Keratinocyte (primary cell): ENCODE results near the gene SATB1. TPM values are rescaled to one million over a fixed set of nuclear protein-coding genes. Genes with fewer than 3 reads are reported as not detected.

Source experiments
- DNase-seq: peaks from one replicate; pipeline ENCODE4 v3.0.0-alpha.2; 2011; ENCODE audit warnings: low read depth, missing footprints, low spot score
- FAIRE-seq: peaks from 2 replicates; lab custom pipeline; 2011; peaks lifted over from hg19 to GRCh38; lab: Jason Lieb, UNC
- H2AFZ ChIP-seq: 2 replicates; pipeline ENCODE4 v1.6.0; 2012; ENCODE audit warnings: low read length, control low read depth, inconsistent platforms; ENCODE audit not compliant: control insufficient read depth
- H3K27ac ChIP-seq: 2 replicates; pipeline ENCODE4 v1.5.1; 2011; ENCODE audit warnings: low read length; ENCODE audit not compliant: control insufficient read depth, insufficient read depth
- H3K27me3 ChIP-seq: 3 replicates; pipeline ENCODE4 v1.6.0; 2011; ENCODE audit warnings: low read length; ENCODE audit not compliant: control insufficient read depth, insufficient read depth; ENCODE audit errors: extremely low read depth
- H3K36me3 ChIP-seq, 2 experiments: 2 replicates in 1 of 2; 3 replicates in 1 of 2; pipeline ENCODE4 v1.5.1; 2011; ENCODE audit warnings: low read length in 2 of 2, mild to moderate bottlenecking in 1 of 2; ENCODE audit not compliant: control insufficient read depth in 2 of 2, insufficient read depth in 2 of 2; ENCODE audit errors: extremely low read depth in 1 of 2
- H3K4me1 ChIP-seq: 3 replicates; pipeline ENCODE4 v1.5.1; 2011; ENCODE audit warnings: low read length; ENCODE audit not compliant: control insufficient read depth, insufficient read depth; ENCODE audit errors: extremely low read depth
- H3K4me2 ChIP-seq: 3 replicates; pipeline ENCODE4 v1.6.0; 2011; ENCODE audit warnings: low read depth, low read length; ENCODE audit not compliant: control insufficient read depth, insufficient read depth; ENCODE audit errors: extremely low read depth
- H3K4me3 ChIP-seq, 3 experiments: fragments of 200-600 bp in 1 of 3; sonication (generic) in 1 of 3; 2 replicates in 2 of 3; 3 replicates in 1 of 3; pipeline ENCODE4 v1.5.1; 2011 to 2016; ENCODE audit warnings: low read length in 3 of 3, mild to moderate bottlenecking in 3 of 3, control low read depth in 2 of 3, inconsistent platforms in 1 of 3, low read depth in 1 of 3, mixed read lengths in 1 of 3, mixed run types in 1 of 3, moderate library complexity in 1 of 3; ENCODE audit not compliant: control insufficient read depth in 2 of 3, insufficient read depth in 2 of 3; ENCODE audit errors: extremely low read depth in 1 of 3
- H3K79me2 ChIP-seq: 2 replicates; pipeline ENCODE4 v1.6.0; 2012; ENCODE audit warnings: low read length; ENCODE audit not compliant: control insufficient read depth, insufficient read depth
- H3K9ac ChIP-seq: 3 replicates; pipeline ENCODE4 v1.6.0; 2011; ENCODE audit warnings: low read length; ENCODE audit not compliant: control insufficient read depth, insufficient read depth; ENCODE audit errors: extremely low read depth
- H3K9me1 ChIP-seq: 3 replicates; pipeline ENCODE4 v1.6.0; 2011; ENCODE audit warnings: low read length; ENCODE audit not compliant: control insufficient read depth, insufficient read depth; ENCODE audit errors: extremely low read depth
- H3K9me3 ChIP-seq: 2 replicates; pipeline ENCODE4 v1.5.1; 2012; ENCODE audit warnings: low read depth, low read length; ENCODE audit not compliant: control insufficient read depth
- H4K20me1 ChIP-seq: 3 replicates; pipeline ENCODE4 v1.6.0; 2011; ENCODE audit warnings: low read length; ENCODE audit not compliant: control insufficient read depth, insufficient read depth; ENCODE audit errors: extremely low read depth
- EZH2 ChIP-seq: IDR thresholded peaks from one replicate; pipeline ENCODE4 v1.6.1; 2012; ENCODE audit warnings: inconsistent platforms, mild to moderate bottlenecking, low read length, moderate library complexity
- dilution Hi-C: fragments of 300-500 bp; cut with MboI; formaldehyde crosslinking; loops from one replicate; pipeline ENCODE4 v1.7.0; 2020; ENCODE audit warnings: low sequenced_read_pairs; ENCODE audit not compliant: extremely low pct_ligation_motif_present
- polyA minus RNA-seq, 3 experiments: library from RNA; depleted of rRNA, polyadenylated mRNA; stranded (reverse); fragments of >200 nt; gene quantifications; 1 replicate in 1 of 3; 2 replicates in 1 of 3; 3 replicates in 1 of 3; pipeline ENCODE4 v1.2.3, GENCODE V29; 2011
- polyA plus RNA-seq, 5 experiments: library from polyadenylated mRNA; depleted of rRNA in 3 of 5; stranded (reverse) in 3 of 5; stranded (forward) in 1 of 5; unstranded in 1 of 5; fragments of >200 nt; gene quantifications; 1 replicate in 1 of 5; 2 replicates in 3 of 5; 3 replicates in 1 of 5; pipeline versions ENCODE4 v1.2.1 to v1.2.3, GENCODE V29; 2011 to 2012; ENCODE audit warnings: missing spikeins in 2 of 5, low read depth in 1 of 5, low replicate concordance in 1 of 5
- TF ChIP-seq, protein P1 (sequence below), 3 experiments: IDR thresholded peaks in 1 of 3; conservative IDR thresholded peaks in 1 of 3; optimal IDR thresholded peaks in 1 of 3; 2 replicates in 2 of 3; 3 replicates in 1 of 3; pipeline versions ENCODE3 to v1.5.1; 2011; ENCODE audit warnings: low read length in 3 of 3, mild to moderate bottlenecking in 3 of 3, moderate library complexity in 2 of 3, control low read depth in 1 of 3, inconsistent platforms in 1 of 3; ENCODE audit not compliant: insufficient read depth in 2 of 3; ENCODE audit errors: extremely low read depth in 1 of 3

Gene SATB1
- polyA plus RNA-seq (7.8 to 9.0 TPM (median 9.0 TPM) in 3 replicates), polyA minus RNA-seq (1.4 to 24.8 TPM (median 12.7 TPM) in 3 replicates)
- 4.3 TPM for polyA plus RNA-seq (2011; ENCODE audit: low read depth)
- 8.1 and 15.7 TPM in 2 replicates for polyA plus RNA-seq (2011; cell fraction: cytosol; rRNA removed)
- polyA plus RNA-seq (2011; cell fraction: nucleus; rRNA removed): 22.9 and 25.0 TPM in 2 replicates
- polyA plus RNA-seq (2012; ENCODE audit: low replicate concordance): 3.6 and 5.7 TPM in 2 replicates
- polyA minus RNA-seq (2011; cell fraction: cytosol; rRNA and poly(A)+ RNA removed): 15.2 TPM
- polyA minus RNA-seq (2011; cell fraction: nucleus; rRNA and poly(A)+ RNA removed): 6.9 and 12.4 TPM in 2 replicates

DNA sequence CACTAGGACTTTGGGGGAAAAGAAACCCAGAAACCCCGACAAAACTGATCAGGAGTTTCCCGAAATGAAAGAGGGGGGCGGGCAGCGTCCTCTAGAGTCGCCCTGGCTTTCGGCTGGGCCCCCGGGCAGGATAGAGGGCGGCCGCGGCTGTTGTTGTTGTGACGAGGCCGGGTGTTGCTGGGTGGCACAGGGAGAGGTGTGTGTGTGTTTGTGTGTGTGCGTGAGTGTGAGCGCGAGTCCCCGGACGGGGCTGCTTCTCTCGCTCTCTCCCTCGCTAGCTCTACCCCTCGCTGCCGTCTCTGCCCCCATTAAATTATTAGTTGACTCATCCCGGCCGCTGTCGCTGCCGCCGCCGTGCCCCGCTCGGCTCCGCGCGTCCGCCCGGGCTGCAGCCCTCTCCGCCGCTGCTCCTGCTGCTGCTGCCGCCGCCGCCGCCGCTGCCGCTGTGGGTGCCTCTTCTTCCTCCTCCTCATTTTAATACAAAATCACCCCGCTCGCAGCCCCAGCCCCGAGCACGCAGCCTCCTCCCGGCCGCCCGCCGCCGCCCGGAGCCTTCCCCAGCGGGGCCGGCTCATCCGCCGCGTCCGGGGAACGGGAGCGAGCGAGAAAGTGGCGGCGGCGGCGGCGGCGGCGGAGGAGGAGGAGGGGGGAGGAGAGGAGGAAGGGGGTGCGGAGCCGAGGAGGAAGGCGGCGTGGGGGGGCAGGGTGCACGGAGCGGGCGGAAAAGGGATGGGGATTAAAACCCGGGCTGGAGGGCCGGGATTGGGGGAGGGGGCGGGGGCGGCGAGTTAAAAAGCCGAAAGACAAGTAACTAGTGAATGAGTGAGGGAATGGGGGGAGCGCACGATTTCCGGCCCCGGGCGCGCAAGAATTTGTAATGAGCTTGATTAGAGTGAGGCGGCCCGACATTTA lies at the start of gene SATB1:
TSS of gene SATB1 (minus strand) at position 611 of the 912 bp plus-strand sequence. CDS start 4,372 bp downstream, outside the sequence.
- Histone ChIP-seq H2AFZ (peak within 1 kb of the TSS; percentile 93), H3K79me2 (no peaks in the 10 kb centered on the region), H3K4me1 (peaks cover 11% of the 10 kb centered on the region), H3K9me3 (no peaks in the 10 kb centered on the region), H3K27me3 (no peaks in the 10 kb centered on the region), H3K4me3 (peak within 1 kb of the TSS; percentile 73 to 77 (median 75)), H4K20me1 (no peaks in the 10 kb centered on the region), H3K36me3 (no peaks in the 10 kb centered on the region), H3K4me2 (peak within 1 kb of the TSS; percentile 98), H3K9me1 (no peaks in the 10 kb centered on the region), H3K27ac (peak within 1 kb of the TSS; percentile 36), H3K9ac (peak within 1 kb of the TSS; percentile 72)
- no peak for FAIRE-seq
- no peak for TF ChIP-seq EZH2
- TF ChIP-seq, protein P1, sequence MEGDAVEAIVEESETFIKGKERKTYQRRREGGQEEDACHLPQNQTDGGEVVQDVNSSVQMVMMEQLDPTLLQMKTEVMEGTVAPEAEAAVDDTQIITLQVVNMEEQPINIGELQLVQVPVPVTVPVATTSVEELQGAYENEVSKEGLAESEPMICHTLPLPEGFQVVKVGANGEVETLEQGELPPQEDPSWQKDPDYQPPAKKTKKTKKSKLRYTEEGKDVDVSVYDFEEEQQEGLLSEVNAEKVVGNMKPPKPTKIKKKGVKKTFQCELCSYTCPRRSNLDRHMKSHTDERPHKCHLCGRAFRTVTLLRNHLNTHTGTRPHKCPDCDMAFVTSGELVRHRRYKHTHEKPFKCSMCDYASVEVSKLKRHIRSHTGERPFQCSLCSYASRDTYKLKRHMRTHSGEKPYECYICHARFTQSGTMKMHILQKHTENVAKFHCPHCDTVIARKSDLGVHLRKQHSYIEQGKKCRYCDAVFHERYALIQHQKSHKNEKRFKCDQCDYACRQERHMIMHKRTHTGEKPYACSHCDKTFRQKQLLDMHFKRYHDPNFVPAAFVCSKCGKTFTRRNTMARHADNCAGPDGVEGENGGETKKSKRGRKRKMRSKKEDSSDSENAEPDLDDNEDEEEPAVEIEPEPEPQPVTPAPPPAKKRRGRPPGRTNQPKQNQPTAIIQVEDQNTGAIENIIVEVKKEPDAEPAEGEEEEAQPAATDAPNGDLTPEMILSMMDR (optimal IDR thresholded peaks at IDR 0.05 in 1 of 3, IDR thresholded peaks at IDR 0.05 in 1 of 3, conservative IDR thresholded peaks at IDR 0.05 in 1 of 3; ENCODE audit: extremely low read depth in 1 of 3, insufficient read depth in 2 of 3, low read length in 3 of 3): no peak
- dilution Hi-C loops: no loop called here
- peak; percentile 5 for DNase-seq

DNA sequence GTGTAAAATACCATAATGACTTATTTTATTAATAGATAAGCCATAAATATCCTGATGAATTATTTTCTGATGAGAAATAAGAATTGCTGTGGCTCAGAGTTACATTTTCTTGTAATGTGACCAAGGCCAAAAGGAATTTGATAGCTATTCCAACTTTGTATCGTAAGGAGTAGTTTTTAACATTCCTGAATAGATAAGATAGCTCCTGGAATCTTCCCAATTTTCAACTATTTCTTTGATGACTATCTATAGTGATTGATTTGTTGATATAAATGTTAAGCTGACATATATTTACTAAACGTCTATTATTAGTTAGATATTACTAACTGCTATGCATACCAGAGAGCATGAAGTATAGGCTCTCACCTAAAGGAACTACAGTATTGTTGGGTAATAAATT lies 49.1 kb upstream of the SATB1 start:
- no peaks in the 10 kb centered on the region for H4K20me1 ChIP-seq
- no peak overlapping the region for H3K9ac ChIP-seq
- FAIRE-seq (no peak), DNase-seq (no peak)
- no peaks in the 10 kb centered on the region for H3K9me3 ChIP-seq
- no peak for TF ChIP-seq EZH2
- TF ChIP-seq, protein P1 (optimal IDR thresholded peaks at IDR 0.05 in 1 of 3, IDR thresholded peaks at IDR 0.05 in 1 of 3, conservative IDR thresholded peaks at IDR 0.05 in 1 of 3; ENCODE audit: extremely low read depth in 1 of 3, insufficient read depth in 2 of 3, low read length in 3 of 3): no peak
- no peaks in the 10 kb centered on the region for H3K36me3 ChIP-seq
- H3K4me2 ChIP-seq: no peak overlapping the region
- H3K79me2 ChIP-seq: no peaks in the 10 kb centered on the region
- no peaks in the 10 kb centered on the region for H3K27me3 ChIP-seq
- H2AFZ ChIP-seq: no peak overlapping the region
- no peaks in the 10 kb centered on the region for H3K9me1 ChIP-seq
- H3K4me3 ChIP-seq: no peak overlapping the region
- H3K4me1 ChIP-seq: no peaks in the 10 kb centered on the region
- no peak overlapping the region for H3K27ac ChIP-seq
- dilution Hi-C loops: no loop called here
